H1 (cell line): ENCODE results near the gene CD79A.

ENCODE experiments used
- ATF2 ChIP-seq: IDR thresholded peaks from 2 replicates; pipeline ENCODE4 v1.6.1; 2012; ENCODE audit warnings: low read length, inconsistent platforms
- CEBPB ChIP-seq: IDR thresholded peaks from 2 replicates; pipeline ENCODE4 v1.6.1; 2012; ENCODE audit warnings: low read depth, low read length
- CTCF ChIP-seq, 3 experiments: IDR thresholded peaks; 1 replicate in 2 of 3; 2 replicates in 1 of 3; pipeline versions ENCODE4 v1.5.1 to v1.6.1; 2011; ENCODE audit warnings: low read length in 3 of 3, mild to moderate bottlenecking in 3 of 3, inconsistent platforms in 2 of 3, low read depth in 1 of 3, moderate library complexity in 1 of 3; ENCODE audit not compliant: insufficient read depth in 1 of 3; ENCODE audit errors: control extremely low read depth in 1 of 3
- E2F6 ChIP-seq: IDR thresholded peaks from 2 replicates; pipeline ENCODE4 v1.6.1; 2012; ENCODE audit warnings: inconsistent platforms
- POU5F1 ChIP-seq: IDR thresholded peaks from 2 replicates; pipeline ENCODE4 v1.6.1; 2011; ENCODE audit warnings: low read depth, mild to moderate bottlenecking, low read length, moderate library complexity
- TAF7 ChIP-seq: optimal IDR thresholded peaks from 2 replicates; pipeline ENCODE3; 2011; ENCODE audit warnings: low read depth, mild to moderate bottlenecking, inconsistent platforms, low read length, moderate library complexity, borderline replicate concordance
- TBP ChIP-seq: IDR thresholded peaks from 2 replicates; pipeline ENCODE4 v1.6.1; 2011; ENCODE audit warnings: low read depth, low read length, improper control_type of control experiment

- TF ChIP-seq CTCF (IDR thresholded peaks at IDR 0.05; ENCODE audit: control extremely low read depth in 1 of 3, insufficient read depth in 1 of 3, low read depth in 1 of 3, low read length in 3 of 3) (no peak), E2F6 (no peak), TAF7 (no peak), POU5F1 (no peak), TBP (no peak), CEBPB (no peak), ATF2 (no peak)
These were observed 38.9 kb upstream of the CD79A start for GRCh38 chr19:41837981-41838708.
